H9 (cell line): ENCODE data around the gene DCAF11. TPM values are rescaled to one million over a fixed set of nuclear protein-coding genes. Genes with fewer than 3 reads are reported as not detected.

Source experiments
- DNase-seq: peaks from one replicate; pipeline ENCODE4 v3.0.0-alpha.2; 2017
- H2AFZ ChIP-seq: one replicate; pipeline ENCODE4 v1.6.1; 2013; ENCODE audit warnings: mild to moderate bottlenecking, low read length, control low read depth, moderate library complexity
- H2AK5ac ChIP-seq: 2 replicates; pipeline ENCODE4 v1.6.1; 2013; ENCODE audit warnings: low read length, control low read depth, mixed read lengths; ENCODE audit not compliant: insufficient read length
- H2BK120ac ChIP-seq: one replicate; pipeline ENCODE4 v1.6.1; 2013; ENCODE audit warnings: low read depth, mild to moderate bottlenecking, low read length, control low read depth, inconsistent platforms; ENCODE audit not compliant: poor library complexity, severe bottlenecking
- H2BK12ac ChIP-seq: 2 replicates; pipeline ENCODE4 v1.6.1; 2013; ENCODE audit warnings: low read length, control low read depth, mixed read lengths, low read depth; ENCODE audit not compliant: insufficient read length
- H2BK15ac ChIP-seq: 2 replicates; pipeline ENCODE4 v1.6.1; 2013; ENCODE audit warnings: low read depth, low read length, control low read depth
- H2BK20ac ChIP-seq: one replicate; pipeline ENCODE4 v1.6.1; 2013; ENCODE audit warnings: low read depth, mild to moderate bottlenecking, low read length, control low read depth, inconsistent platforms; ENCODE audit not compliant: poor library complexity, severe bottlenecking
- H2BK5ac ChIP-seq: 2 replicates; pipeline ENCODE4 v1.6.1; 2013; ENCODE audit warnings: low read length, control low read depth, mixed read lengths; ENCODE audit not compliant: insufficient read length
- H3K14ac ChIP-seq: 2 replicates; pipeline ENCODE4 v1.6.1; 2013; ENCODE audit warnings: low read length, control low read depth; ENCODE audit not compliant: insufficient read depth
- H3K18ac ChIP-seq: 2 replicates; pipeline ENCODE4 v1.6.1; 2013; ENCODE audit warnings: low read depth, mild to moderate bottlenecking, mixed read lengths, low read length, control low read depth; ENCODE audit not compliant: insufficient read length
- H3K23ac ChIP-seq: 2 replicates; pipeline ENCODE4 v1.6.1; 2013; ENCODE audit warnings: low read length, control low read depth, mixed read lengths, low read depth; ENCODE audit not compliant: insufficient read length
- H3K23me2 ChIP-seq: 2 replicates; pipeline ENCODE4 v1.6.1; 2013; ENCODE audit warnings: low read depth, mild to moderate bottlenecking, mixed read lengths, low read length, control low read depth; ENCODE audit not compliant: insufficient read length, poor library complexity, severe bottlenecking
- H3K27ac ChIP-seq: 2 replicates; pipeline ENCODE4 v1.5.1; 2013; ENCODE audit warnings: low read length, control low read depth, mixed read lengths, low read depth; ENCODE audit not compliant: insufficient read length
- H3K27me3 ChIP-seq: 2 replicates; pipeline ENCODE4 v1.6.1; 2013; ENCODE audit warnings: low read length, control low read depth, inconsistent platforms; ENCODE audit not compliant: insufficient read depth
- H3K4ac ChIP-seq: 2 replicates; pipeline ENCODE4 v1.6.1; 2013; ENCODE audit warnings: low read depth, mild to moderate bottlenecking, control low read depth, inconsistent platforms, low read length, moderate library complexity
- H3K4me1 ChIP-seq: 2 replicates; pipeline ENCODE4 v1.6.1; 2013; ENCODE audit warnings: low read length, control low read depth, inconsistent platforms; ENCODE audit not compliant: insufficient read depth
- H3K4me2 ChIP-seq: 2 replicates; pipeline ENCODE4 v1.6.1; 2013; ENCODE audit warnings: low read length, control low read depth, mixed read lengths; ENCODE audit not compliant: insufficient read length, insufficient read depth
- H3K56ac ChIP-seq: 2 replicates; pipeline ENCODE4 v1.6.1; 2013; ENCODE audit warnings: low read depth, mild to moderate bottlenecking, mixed read lengths, low read length, control low read depth; ENCODE audit not compliant: insufficient read length
- H3K79me1 ChIP-seq: 2 replicates; pipeline ENCODE4 v1.6.1; 2013; ENCODE audit warnings: low read depth, mild to moderate bottlenecking, moderate library complexity, low read length, control low read depth, inconsistent platforms; ENCODE audit not compliant: insufficient read depth, poor library complexity, severe bottlenecking
- H3K79me2 ChIP-seq: 2 replicates; pipeline ENCODE4 v1.6.1; 2013; ENCODE audit warnings: low read length, control low read depth, inconsistent platforms; ENCODE audit not compliant: insufficient read depth
- H3K9ac ChIP-seq: 2 replicates; pipeline ENCODE4 v1.6.1; 2013; ENCODE audit warnings: low read length, control low read depth, mixed read lengths; ENCODE audit not compliant: insufficient read length; ENCODE audit errors: extremely low read depth
- H3K9me3 ChIP-seq: one replicate; pipeline ENCODE4 v1.6.1; 2013; ENCODE audit warnings: low read depth, low read length, inconsistent platforms; ENCODE audit not compliant: control insufficient read depth
- H3T11ph ChIP-seq: one replicate; pipeline ENCODE4 v1.6.1; 2013; ENCODE audit warnings: mild to moderate bottlenecking, low read length, control low read depth, inconsistent platforms
- H4K20me1 ChIP-seq: one replicate; pipeline ENCODE4 v1.6.1; 2013; ENCODE audit not compliant: control insufficient read depth, insufficient read length, insufficient read depth
- H4K5ac ChIP-seq: 2 replicates; pipeline ENCODE4 v1.6.1; 2013; ENCODE audit warnings: low read depth, mild to moderate bottlenecking, mixed read lengths, low read length, control low read depth; ENCODE audit not compliant: insufficient read length
- H4K8ac ChIP-seq: replicated peaks from 2 replicates; pipeline ENCODE4 v1.6.1; 2013; ENCODE audit warnings: low read length, control low read depth, mixed read lengths, low read depth; ENCODE audit not compliant: insufficient read length
- H4K91ac ChIP-seq: 2 replicates; pipeline ENCODE4 v1.6.1; 2013; ENCODE audit warnings: low read depth, mild to moderate bottlenecking, moderate library complexity, mixed read lengths, low read length, control low read depth; ENCODE audit not compliant: insufficient read length
- H3K27ac Mint-ChIP-seq, 3 experiments: 2 replicates in 2 of 3; 3 replicates in 1 of 3; pipeline ENCODE4 v1.8.0; 2020 to 2021; ENCODE audit warnings: mixed read lengths in 3 of 3, mild to moderate bottlenecking in 1 of 3, moderate library complexity in 1 of 3
- H3K27me3 Mint-ChIP-seq: 2 replicates; pipeline ENCODE4 v1.8.0; 2021; ENCODE audit warnings: low read depth, mild to moderate bottlenecking, moderate library complexity, mixed read lengths
- H3K36me3 Mint-ChIP-seq, 3 experiments: 2 replicates in 2 of 3; 3 replicates in 1 of 3; pipeline ENCODE4 v1.8.0; 2020 to 2021; ENCODE audit warnings: low read depth in 3 of 3, mixed read lengths in 3 of 3; ENCODE audit not compliant: insufficient read depth in 1 of 3
- H3K4me1 Mint-ChIP-seq, 2 experiments: 2 replicates each; pipeline ENCODE4 v1.8.0; 2020; ENCODE audit warnings: mixed read lengths in 2 of 2
- H3K4me3 Mint-ChIP-seq, 2 experiments: 2 replicates in 1 of 2; 3 replicates in 1 of 2; pipeline ENCODE4 v1.8.0; 2020 to 2021; ENCODE audit warnings: mild to moderate bottlenecking in 2 of 2, mixed read lengths in 2 of 2, moderate library complexity in 1 of 2
- H3K9me3 Mint-ChIP-seq, 2 experiments: 2 replicates in 1 of 2; 3 replicates in 1 of 2; pipeline ENCODE4 v1.8.0; 2020; ENCODE audit warnings: mild to moderate bottlenecking in 2 of 2, mixed read lengths in 2 of 2, moderate library complexity in 1 of 2
- WGBS: extraction: QIAGEN DNeasy Blood & Tissue Kit; methylation state at CpG from one replicate; pipeline ENCODE4 v1.1.7; 2013; ENCODE audit warnings: missing lambda C conversion rate, low lambda C conversion rate, mixed read lengths; ENCODE audit not compliant: insufficient read length; ENCODE audit errors: extremely low coverage; 5-methylcytosine and 5-hydroxymethylcytosine counted together
- total RNA-seq: library from RNA; stranded (reverse); gene quantifications from 2 replicates; pipeline ENCODE4 v1.2.1, GENCODE V29; 2021
- TF ChIP-seq, protein P1 (sequence below): fragments of 200-600 bp; sonication (generic); conservative IDR thresholded peaks from 3 replicates; pipeline ENCODE4 v1.8.0; 2021; ENCODE audit warnings: antibody characterized with exemption, mild to moderate bottlenecking

The DCAF11 gene
- total RNA-seq, 1 experiment from 2014 or later: 73.4 TPM

DNA sequence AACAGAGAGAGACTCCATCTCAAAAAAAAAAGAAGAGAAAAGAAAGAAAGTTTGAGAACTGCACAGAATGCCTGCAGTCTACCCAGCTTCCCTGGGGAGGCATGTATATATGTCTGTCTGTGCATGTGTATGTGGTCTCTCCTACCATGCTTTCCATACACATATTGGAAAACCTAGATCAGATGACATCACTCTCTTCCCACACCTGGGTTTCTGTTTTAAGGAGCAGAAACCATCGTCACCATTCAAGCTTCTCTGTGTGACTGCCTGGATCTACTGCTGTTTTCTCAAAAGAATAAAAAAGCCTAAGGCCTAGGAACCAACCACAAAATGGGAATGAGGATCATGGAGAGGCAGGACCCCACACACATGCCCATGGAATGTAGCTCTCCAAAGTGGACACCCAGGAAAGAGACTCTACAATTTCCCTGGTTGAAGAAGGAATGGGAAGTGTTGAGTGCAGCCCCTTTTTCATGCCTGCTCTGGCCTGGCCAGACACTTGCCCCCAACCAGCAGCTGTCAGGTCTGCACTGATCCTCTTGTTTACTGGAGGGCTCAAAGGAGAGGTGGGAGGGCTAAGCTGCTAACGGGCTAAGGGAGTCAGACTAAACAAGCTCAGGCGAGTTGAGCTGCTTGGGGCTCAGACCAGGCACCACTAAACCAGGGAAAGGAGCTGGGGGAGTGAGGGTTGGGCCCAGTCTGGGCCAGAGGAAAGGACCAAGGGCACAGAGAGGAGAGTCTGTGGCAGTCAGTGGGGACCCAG is 28.2 kb upstream of the DCAF11 start:
- H3K79me1 ChIP-seq: no peaks in the 10 kb centered on the region
- H2BK120ac ChIP-seq: no peak overlapping the region
- H3K27ac ChIP-seq: no peak overlapping the region
- H2BK20ac ChIP-seq: no peak overlapping the region
- no peak overlapping the region; the same call in 1 of the 2 replicates for H3K14ac ChIP-seq
- no peak for DNase-seq
- no peaks in the 10 kb centered on the region for H4K20me1 ChIP-seq
- no peak overlapping the region for H3T11ph ChIP-seq
- no peak overlapping the region for H4K8ac ChIP-seq
- peaks cover 4% of the 10 kb centered on the region for H3K23me2 ChIP-seq
- no CpG with 5 or more reads among the region's 3 CpGs for WGBS
- H2AK5ac ChIP-seq: no peak overlapping the region
- no peaks in the 10 kb centered on the region for H3K79me2 ChIP-seq
- H3K56ac ChIP-seq: no peak overlapping the region
- H3K4me1 ChIP-seq: no peaks in the 10 kb centered on the region
- no peak overlapping the region for H2BK5ac ChIP-seq
- no peak overlapping the region for H4K5ac ChIP-seq
- H4K91ac ChIP-seq: no peak overlapping the region
- Mint-ChIP-seq H3K27me3 (peaks cover 24% of the 10 kb centered on the region), H3K4me1 (peaks cover 12 to 26% of the 10 kb centered on the region in 2 experiments), H3K27ac (no peak overlapping the region; a peak in 1 of 7 replicates), H3K9me3 (no peaks in the 10 kb centered on the region), H3K4me3 (no peak overlapping the region), H3K36me3 (no peaks in the 10 kb centered on the region; a peak in 1 of 7 replicates)
- H3K9me3 ChIP-seq: no peaks in the 10 kb centered on the region
- H2BK15ac ChIP-seq: no peak overlapping the region
- H3K18ac ChIP-seq: no peak overlapping the region
- no peak overlapping the region for H3K9ac ChIP-seq
- no peaks in the 10 kb centered on the region; the same call in 1 of the 2 replicates for H3K27me3 ChIP-seq
- no peak overlapping the region for H3K4me2 ChIP-seq
- H3K4ac ChIP-seq: no peak overlapping the region
- no peak overlapping the region for H2AFZ ChIP-seq
- H2BK12ac ChIP-seq: no peak overlapping the region
- TF ChIP-seq, protein P1, sequence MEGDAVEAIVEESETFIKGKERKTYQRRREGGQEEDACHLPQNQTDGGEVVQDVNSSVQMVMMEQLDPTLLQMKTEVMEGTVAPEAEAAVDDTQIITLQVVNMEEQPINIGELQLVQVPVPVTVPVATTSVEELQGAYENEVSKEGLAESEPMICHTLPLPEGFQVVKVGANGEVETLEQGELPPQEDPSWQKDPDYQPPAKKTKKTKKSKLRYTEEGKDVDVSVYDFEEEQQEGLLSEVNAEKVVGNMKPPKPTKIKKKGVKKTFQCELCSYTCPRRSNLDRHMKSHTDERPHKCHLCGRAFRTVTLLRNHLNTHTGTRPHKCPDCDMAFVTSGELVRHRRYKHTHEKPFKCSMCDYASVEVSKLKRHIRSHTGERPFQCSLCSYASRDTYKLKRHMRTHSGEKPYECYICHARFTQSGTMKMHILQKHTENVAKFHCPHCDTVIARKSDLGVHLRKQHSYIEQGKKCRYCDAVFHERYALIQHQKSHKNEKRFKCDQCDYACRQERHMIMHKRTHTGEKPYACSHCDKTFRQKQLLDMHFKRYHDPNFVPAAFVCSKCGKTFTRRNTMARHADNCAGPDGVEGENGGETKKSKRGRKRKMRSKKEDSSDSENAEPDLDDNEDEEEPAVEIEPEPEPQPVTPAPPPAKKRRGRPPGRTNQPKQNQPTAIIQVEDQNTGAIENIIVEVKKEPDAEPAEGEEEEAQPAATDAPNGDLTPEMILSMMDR: no peak
- H3K23ac ChIP-seq: no peak overlapping the region
